ENCODE data around the gene TOPORS.

DNA sequence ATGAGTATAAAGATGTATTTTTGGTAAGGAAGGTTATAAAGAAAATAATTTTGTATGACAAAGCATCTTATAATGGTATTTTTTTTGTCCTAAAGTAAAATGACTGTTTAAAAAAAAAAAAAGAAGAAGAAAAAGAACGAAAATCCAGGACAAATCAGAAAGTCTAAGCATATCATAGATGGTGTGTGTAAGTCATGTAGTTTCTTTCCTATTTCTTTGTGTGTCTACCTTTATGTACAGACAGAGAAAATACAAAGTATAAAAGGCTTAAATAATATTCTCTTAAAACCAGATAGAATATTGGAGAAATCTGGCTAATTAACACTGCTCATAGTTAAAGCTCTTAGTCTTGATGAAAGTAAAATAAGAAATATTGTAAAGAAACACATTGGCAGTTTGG is 34.1 kb downstream of the TOPORS start:
- no peak for TF ChIP-seq EP300 (IDR thresholded peaks at IDR 0.05; ENCODE audit: borderline replicate concordance)
- TF ChIP-seq, protein P1, sequence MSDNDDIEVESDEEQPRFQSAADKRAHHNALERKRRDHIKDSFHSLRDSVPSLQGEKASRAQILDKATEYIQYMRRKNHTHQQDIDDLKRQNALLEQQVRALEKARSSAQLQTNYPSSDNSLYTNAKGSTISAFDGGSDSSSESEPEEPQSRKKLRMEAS (IDR thresholded peaks at IDR 0.05), result no peak
- no peak for TF ChIP-seq CEBPB (IDR thresholded peaks at IDR 0.05)
- TF ChIP-seq EGR1 (IDR thresholded peaks at IDR 0.05), result no peak
- TF ChIP-seq YY1 (IDR thresholded peaks at IDR 0.05; ENCODE audit: low read depth), result no peak
- TF ChIP-seq, protein P2, sequence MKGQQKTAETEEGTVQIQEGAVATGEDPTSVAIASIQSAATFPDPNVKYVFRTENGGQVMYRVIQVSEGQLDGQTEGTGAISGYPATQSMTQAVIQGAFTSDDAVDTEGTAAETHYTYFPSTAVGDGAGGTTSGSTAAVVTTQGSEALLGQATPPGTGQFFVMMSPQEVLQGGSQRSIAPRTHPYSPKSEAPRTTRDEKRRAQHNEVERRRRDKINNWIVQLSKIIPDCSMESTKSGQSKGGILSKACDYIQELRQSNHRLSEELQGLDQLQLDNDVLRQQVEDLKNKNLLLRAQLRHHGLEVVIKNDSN (IDR thresholded peaks at IDR 0.05), result no peak
- no peak for TF ChIP-seq CREB1 (IDR thresholded peaks at IDR 0.05; ENCODE audit: low read depth)
- no peak for TF ChIP-seq TAF1 (IDR thresholded peaks at IDR 0.05; ENCODE audit: low read depth)
- no peak for TF ChIP-seq RAD21 (IDR thresholded peaks at IDR 0.05; ENCODE audit: low read depth)
- TF ChIP-seq, protein P3, sequence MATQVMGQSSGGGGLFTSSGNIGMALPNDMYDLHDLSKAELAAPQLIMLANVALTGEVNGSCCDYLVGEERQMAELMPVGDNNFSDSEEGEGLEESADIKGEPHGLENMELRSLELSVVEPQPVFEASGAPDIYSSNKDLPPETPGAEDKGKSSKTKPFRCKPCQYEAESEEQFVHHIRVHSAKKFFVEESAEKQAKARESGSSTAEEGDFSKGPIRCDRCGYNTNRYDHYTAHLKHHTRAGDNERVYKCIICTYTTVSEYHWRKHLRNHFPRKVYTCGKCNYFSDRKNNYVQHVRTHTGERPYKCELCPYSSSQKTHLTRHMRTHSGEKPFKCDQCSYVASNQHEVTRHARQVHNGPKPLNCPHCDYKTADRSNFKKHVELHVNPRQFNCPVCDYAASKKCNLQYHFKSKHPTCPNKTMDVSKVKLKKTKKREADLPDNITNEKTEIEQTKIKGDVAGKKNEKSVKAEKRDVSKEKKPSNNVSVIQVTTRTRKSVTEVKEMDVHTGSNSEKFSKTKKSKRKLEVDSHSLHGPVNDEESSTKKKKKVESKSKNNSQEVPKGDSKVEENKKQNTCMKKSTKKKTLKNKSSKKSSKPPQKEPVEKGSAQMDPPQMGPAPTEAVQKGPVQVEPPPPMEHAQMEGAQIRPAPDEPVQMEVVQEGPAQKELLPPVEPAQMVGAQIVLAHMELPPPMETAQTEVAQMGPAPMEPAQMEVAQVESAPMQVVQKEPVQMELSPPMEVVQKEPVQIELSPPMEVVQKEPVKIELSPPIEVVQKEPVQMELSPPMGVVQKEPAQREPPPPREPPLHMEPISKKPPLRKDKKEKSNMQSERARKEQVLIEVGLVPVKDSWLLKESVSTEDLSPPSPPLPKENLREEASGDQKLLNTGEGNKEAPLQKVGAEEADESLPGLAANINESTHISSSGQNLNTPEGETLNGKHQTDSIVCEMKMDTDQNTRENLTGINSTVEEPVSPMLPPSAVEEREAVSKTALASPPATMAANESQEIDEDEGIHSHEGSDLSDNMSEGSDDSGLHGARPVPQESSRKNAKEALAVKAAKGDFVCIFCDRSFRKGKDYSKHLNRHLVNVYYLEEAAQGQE (IDR thresholded peaks at IDR 0.05; ENCODE audit: low read depth), result no peak
- TF ChIP-seq ZBTB7A (IDR thresholded peaks at IDR 0.05; ENCODE audit: low read depth), result no peak
- TF ChIP-seq NFIC (IDR thresholded peaks at IDR 0.05), result no peak
- TF ChIP-seq TEAD4 (IDR thresholded peaks at IDR 0.05), result no peak
- TF ChIP-seq FOXM1 (IDR thresholded peaks at IDR 0.05; ENCODE audit: borderline replicate concordance, low read depth), result no peak

Measured in Ishikawa (cell line).